Measurements from ENCODE around the gene ZNF592.
"Not testable (repeated sequence)": the region's sequence is repeated elsewhere in the genome, so short reads cannot be mapped to it uniquely, and the experiment has no call there.

ZNF592 gene

GRCh38 chr15:84748274-84749110 lies at the start of gene ZNF592:
Gene ZNF592, plus strand, starts transcription at chr15:84748592. Its CDS starts 34,084 bp downstream, at chr15:84782676.
- DNase-seq (ENCODE audit: low read depth in 2 of 3, low spot score in 1 of 3), result peak in 2 of 3 donors; percentile 53 to 69

- no peak for DNase-seq (ENCODE audit: low read depth in 2 of 3, low spot score in 1 of 3)
Observed at GRCh38 chr15:84699538-84700191, 48.7 kb upstream of the ZNF592 start.

- DNase-seq (ENCODE audit: low read depth in 2 of 3, low spot score in 1 of 3), result no peak
Observed at GRCh38 chr15:84702961-84703482, 45.4 kb upstream of the ZNF592 start.

- DNase-seq (ENCODE audit: low read depth in 2 of 3, low spot score in 1 of 3), result no peak
Observed at GRCh38 chr15:84703808-84704207, 44.6 kb upstream of the ZNF592 start.

- DNase-seq (ENCODE audit: low read depth in 2 of 3, low spot score in 1 of 3), result no peak
Observed at GRCh38 chr15:84714372-84714771, 34.0 kb upstream of the ZNF592 start.

GRCh38 chr15:84714821-84715220 lies 33.6 kb upstream of the ZNF592 start:
- DNase-seq (ENCODE audit: low read depth in 2 of 3, low spot score in 1 of 3), result no peak

GRCh38 chr15:84715441-84716035 lies 32.9 kb upstream of the ZNF592 start:
- DNase-seq (ENCODE audit: low read depth in 2 of 3, low spot score in 1 of 3), result peak in 2 of 3 donors; percentile 42 to 53

- peak; percentile 87 to 88 (median 87) for DNase-seq (ENCODE audit: low read depth in 2 of 3, low spot score in 1 of 3)
Observed at GRCh38 chr15:84716036-84716732, 32.2 kb upstream of the ZNF592 start, which contains the start of gene SEC11A. Gene SEC11A, minus strand, starts transcription at chr15:84716139. Its CDS starts 64 bp downstream, at chr15:84716075.

- no peak for DNase-seq (ENCODE audit: low read depth in 2 of 3, low spot score in 1 of 3)
Observed at GRCh38 chr15:84721371-84721770, 27.0 kb upstream of the ZNF592 start.

- DNase-seq (ENCODE audit: low read depth in 2 of 3, low spot score in 1 of 3), result no peak
Observed at GRCh38 chr15:84722628-84723027, 25.8 kb upstream of the ZNF592 start.

- DNase-seq (ENCODE audit: low read depth in 2 of 3, low spot score in 1 of 3), result no peak
Observed at GRCh38 chr15:84725001-84725491, 23.3 kb upstream of the ZNF592 start.

- DNase-seq (ENCODE audit: low read depth in 2 of 3, low spot score in 1 of 3), result no peak
Observed at GRCh38 chr15:84727429-84727828, 21.0 kb upstream of the ZNF592 start.

GRCh38 chr15:84731774-84732173 lies 16.6 kb upstream of the ZNF592 start:
- no peak for DNase-seq (ENCODE audit: low read depth in 2 of 3, low spot score in 1 of 3)

- DNase-seq (ENCODE audit: low read depth in 2 of 3, low spot score in 1 of 3), result peak; percentile 59 to 74 (median 59)
Observed at GRCh38 chr15:84734794-84735479, 13.5 kb upstream of the ZNF592 start.

GRCh38 chr15:84735480-84736061 lies 12.8 kb upstream of the ZNF592 start:
- DNase-seq (ENCODE audit: low read depth in 2 of 3, low spot score in 1 of 3), result not testable (repeated sequence)

- DNase-seq (ENCODE audit: low read depth in 2 of 3, low spot score in 1 of 3), result peak; percentile 64 to 71 (median 67)
Observed at GRCh38 chr15:84736375-84736774, 12.0 kb upstream of the ZNF592 start.

GRCh38 chr15:84737005-84737404 lies 11.4 kb upstream of the ZNF592 start:
- no peak for DNase-seq (ENCODE audit: low read depth in 2 of 3, low spot score in 1 of 3)

GRCh38 chr15:84740691-84741090 lies 7.7 kb upstream of the ZNF592 start:
- no peak for DNase-seq (ENCODE audit: low read depth in 2 of 3, low spot score in 1 of 3)

GRCh38 chr15:84741121-84741520 lies 7.3 kb upstream of the ZNF592 start:
- DNase-seq (ENCODE audit: low read depth in 2 of 3, low spot score in 1 of 3), result no peak
